Mucosa of stomach (tissue), 1 donor: Measurements from ENCODE around the gene MRPL12.

Source experiments
- H3K27me3 ChIP-seq: one replicate; pipeline ENCODE4 v1.7.0; 2013; ENCODE audit warnings: mild to moderate bottlenecking, low read length; ENCODE audit not compliant: control insufficient read depth, insufficient read depth
- H3K36me3 ChIP-seq: one replicate; pipeline ENCODE4 v1.7.0; 2013; ENCODE audit warnings: low read length; ENCODE audit not compliant: control insufficient read depth, insufficient read depth
- H3K4me1 ChIP-seq: one replicate; pipeline ENCODE4 v1.7.0; 2013; ENCODE audit warnings: mild to moderate bottlenecking, low read length; ENCODE audit not compliant: control insufficient read depth, insufficient read depth
- H3K4me3 ChIP-seq: one replicate; pipeline ENCODE4 v1.7.0; 2013; ENCODE audit warnings: low read length
- H3K9ac ChIP-seq: one replicate; pipeline ENCODE4 v1.7.0; 2013; ENCODE audit warnings: mild to moderate bottlenecking, low read length, moderate library complexity
- H3K9me3 ChIP-seq: one replicate; pipeline ENCODE4 v1.7.0; 2013; ENCODE audit warnings: mild to moderate bottlenecking, low read length, moderate library complexity; ENCODE audit not compliant: control insufficient read depth
- donor health status: Pancreatic carcinoma.

The MRPL12 gene

DNA sequence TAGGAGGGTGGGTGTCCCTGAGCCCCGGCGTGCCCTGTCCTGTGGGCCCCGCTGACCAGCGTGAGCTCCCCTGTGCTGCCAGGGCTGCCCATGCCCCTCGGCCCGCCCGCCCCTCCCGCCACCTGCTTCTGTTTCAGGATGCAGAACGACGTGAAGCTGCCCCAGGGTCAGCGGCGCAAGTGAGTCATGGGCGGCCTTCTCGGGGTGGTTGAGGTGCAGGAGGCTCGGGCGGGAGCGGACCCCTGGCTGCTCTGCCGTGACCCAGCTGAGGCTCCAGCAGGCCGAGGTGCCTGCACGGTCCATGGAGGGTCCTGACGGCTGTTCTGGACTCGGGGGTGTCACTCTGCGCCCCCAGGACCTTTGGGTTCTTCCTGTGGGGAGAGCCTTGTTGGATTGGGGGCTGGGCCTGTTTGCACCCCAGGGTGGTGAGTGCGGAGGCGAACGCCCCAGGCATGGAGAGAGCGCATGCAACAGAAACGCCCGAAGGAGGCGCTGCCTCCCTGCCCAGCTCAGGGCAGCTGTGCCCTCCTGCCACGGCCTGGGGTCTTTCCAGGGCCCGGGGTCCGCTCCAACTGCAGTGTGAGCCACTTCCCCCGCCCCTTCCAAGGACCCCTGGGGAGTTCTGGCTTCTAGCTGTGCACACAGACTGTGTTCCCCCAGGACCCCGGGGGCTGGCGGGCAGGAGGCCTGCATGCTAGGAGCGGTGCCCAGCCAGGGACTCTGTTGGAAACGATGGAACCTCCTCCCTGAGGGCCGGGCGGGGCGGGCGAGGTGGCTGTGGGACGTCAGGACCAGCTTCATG is 12.9 kb downstream of the MRPL12 start:
- Histone ChIP-seq H3K9me3 (no peaks in the 10 kb centered on the region), H3K27me3 (no peaks in the 10 kb centered on the region), H3K9ac (no peak overlapping the region), H3K36me3 (no peaks in the 10 kb centered on the region), H3K4me3 (no peak overlapping the region), H3K4me1 (peaks cover 27% of the 10 kb centered on the region)

DNA sequence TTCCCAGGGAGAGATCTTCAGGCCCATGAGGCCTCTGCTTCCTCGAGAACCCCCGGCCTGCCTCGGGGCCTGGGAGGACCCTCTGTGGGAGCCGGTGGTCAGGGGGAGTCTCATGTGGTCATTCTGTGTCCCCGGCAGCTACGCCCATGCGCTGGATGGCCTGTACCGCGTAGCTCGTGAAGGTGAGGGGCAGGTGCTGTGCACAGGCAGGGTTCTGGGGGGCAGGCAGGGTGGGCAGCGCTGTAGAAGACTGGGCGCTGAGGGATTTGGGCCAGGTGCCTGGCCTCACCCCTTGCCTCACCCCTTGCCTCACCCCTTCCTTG is 13.5 kb downstream of the MRPL12 start:
- no peaks in the 10 kb centered on the region for H3K36me3 ChIP-seq
- H3K4me1 ChIP-seq = peaks cover 22% of the 10 kb centered on the region
- H3K27me3 ChIP-seq = no peaks in the 10 kb centered on the region
- no peaks in the 10 kb centered on the region for H3K9me3 ChIP-seq
- H3K9ac ChIP-seq = no peak overlapping the region
- no peak overlapping the region for H3K4me3 ChIP-seq

DNA sequence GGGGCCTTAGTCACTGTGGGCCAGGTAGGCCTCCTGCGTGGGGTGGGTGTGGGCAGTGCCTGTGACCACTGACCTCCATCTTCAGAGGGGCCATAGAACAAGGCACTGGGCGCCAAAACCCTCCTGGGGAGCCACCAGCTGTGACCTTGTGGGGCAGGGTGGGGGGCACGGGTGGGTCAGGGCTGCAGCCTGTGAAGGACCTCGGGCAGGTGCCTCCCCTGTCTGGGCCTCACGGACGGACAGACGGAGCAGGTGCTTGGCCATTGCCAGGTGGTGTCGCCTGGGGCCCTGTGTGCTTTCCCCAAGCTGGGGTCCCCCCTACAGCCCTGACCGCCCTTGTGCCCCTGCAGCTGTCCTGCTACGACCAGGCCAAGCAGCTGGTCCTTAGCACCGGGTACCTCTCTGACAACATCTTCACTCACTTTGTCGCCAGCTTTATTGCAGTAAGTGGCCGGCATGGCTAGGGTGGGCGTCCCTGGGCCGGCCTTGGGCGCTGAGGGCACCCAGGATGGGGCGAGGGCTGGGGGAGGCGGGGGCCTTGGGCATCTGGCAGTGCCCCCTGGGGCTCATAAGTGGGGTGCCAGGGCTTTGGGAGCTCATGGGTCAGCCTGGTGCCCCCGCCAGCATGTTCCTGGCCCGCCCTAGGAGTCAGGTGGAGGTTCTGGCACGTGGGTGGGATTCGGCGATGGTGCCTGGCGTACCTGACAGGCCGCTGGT is 14.0 kb downstream of the MRPL12 start:
- H3K9ac ChIP-seq = no peak overlapping the region
- no peak overlapping the region for H3K4me3 ChIP-seq
- peaks cover 28% of the 10 kb centered on the region for H3K4me1 ChIP-seq
- no peaks in the 10 kb centered on the region for H3K27me3 ChIP-seq
- H3K36me3 ChIP-seq = no peaks in the 10 kb centered on the region
- no peaks in the 10 kb centered on the region for H3K9me3 ChIP-seq

DNA sequence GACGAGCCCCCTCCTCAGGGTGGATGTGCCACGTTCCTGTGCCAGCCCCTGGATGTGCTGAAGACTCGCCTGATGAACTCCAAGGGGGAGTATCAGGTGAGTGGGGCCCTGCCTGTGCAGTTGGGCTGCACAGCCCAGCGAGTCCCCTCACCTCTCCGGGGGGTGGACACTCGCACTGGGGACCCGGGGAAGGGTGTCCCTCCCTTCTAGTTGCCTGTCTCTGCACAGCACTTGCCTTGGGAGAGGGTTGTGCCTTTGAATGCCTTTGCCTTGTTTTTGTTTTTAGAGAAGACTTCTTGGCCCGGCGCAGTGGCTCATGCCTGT is 14.6 kb downstream of the MRPL12 start:
- H3K36me3 ChIP-seq = no peaks in the 10 kb centered on the region
- peaks cover 31% of the 10 kb centered on the region for H3K4me1 ChIP-seq
- H3K4me3 ChIP-seq = no peak overlapping the region
- H3K9ac ChIP-seq = no peak overlapping the region
- no peaks in the 10 kb centered on the region for H3K27me3 ChIP-seq
- no peaks in the 10 kb centered on the region for H3K9me3 ChIP-seq

DNA sequence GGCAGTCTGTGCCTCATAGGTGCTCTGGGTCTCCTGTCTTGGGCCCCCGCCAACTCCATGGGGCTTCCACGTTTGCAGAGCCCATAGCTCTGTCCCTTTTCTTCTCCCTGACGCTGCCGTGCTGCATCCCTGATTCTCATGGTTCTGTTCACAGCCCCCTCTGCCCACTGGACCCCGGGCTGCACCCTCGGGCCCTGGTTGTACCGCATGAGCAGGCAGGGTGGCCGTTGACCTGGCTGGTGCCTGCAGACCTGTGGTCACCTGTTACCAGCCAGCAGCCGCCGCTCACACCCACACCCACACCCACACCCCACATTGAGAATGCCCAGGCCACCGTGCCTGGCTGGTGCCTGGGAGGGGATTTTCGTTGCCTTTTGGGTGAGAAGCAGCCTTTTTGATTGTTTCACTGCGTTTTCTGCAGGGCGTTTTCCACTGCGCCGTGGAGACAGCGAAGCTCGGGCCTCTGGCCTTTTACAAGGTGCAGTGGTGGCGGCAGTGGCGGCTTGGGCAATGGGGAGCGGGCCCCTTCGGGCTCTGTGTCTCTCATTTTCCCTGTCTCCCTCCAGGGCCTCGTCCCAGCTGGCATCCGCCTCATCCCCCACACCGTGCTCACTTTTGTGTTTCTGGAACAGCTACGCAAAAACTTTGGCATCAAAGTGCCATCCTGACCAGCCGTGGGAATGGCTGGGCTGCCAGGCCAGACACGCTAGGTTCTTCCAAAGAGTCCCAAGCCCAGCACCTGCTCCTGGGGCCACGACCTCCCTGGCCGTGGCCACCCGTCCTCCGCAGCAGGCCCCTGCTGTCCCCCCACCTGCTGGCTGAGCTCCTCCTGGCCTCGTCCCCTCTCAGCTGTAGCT is 16.5 kb downstream of the MRPL12 start:
- Histone ChIP-seq H3K27me3 (no peaks in the 10 kb centered on the region), H3K9me3 (no peaks in the 10 kb centered on the region), H3K4me1 (peaks cover 28% of the 10 kb centered on the region), H3K4me3 (no peak overlapping the region), H3K9ac (no peak overlapping the region), H3K36me3 (no peaks in the 10 kb centered on the region)

DNA sequence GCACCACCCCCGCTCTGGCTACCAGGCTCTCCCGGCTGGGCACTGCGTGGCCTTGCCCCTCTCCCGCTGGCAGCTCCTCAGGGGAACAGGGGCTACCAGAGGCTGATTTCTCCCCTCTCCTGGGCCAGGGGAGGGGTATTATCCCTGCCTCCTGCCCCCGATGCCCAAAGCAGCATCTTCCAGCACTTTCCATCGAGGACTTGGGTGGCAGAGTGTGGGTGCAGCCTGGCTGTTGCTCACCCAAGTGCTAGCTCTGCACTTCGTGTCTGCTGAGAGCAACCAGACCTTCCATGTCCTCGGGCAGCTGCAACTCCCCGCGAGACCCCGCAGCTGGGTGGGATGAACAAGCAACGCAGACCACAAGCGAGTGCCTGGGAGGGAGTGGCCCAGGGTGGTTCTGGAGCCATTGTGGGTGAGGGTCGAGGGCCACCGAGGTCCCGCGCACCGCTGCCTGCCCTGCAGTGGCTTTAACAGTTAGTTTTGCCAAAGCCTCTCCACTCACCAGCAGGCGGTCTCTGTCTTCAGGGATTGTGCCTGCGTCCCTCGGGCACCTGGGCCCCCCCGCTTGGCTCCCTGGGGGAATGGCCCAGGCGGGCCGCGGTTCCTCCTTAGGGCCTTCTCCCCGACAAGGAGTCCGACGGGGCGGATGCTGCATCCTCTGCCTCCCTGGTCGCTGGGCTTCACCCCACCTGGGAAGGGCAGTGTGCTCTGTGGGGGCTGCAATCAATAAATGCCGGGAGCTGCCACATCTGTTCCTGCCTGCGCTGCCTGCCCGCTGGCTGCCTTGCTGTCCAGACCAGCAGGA is 17.3 kb downstream of the MRPL12 start:
- Histone ChIP-seq H3K4me1 (peaks cover 28% of the 10 kb centered on the region), H3K36me3 (no peaks in the 10 kb centered on the region), H3K9ac (no peak overlapping the region), H3K27me3 (no peaks in the 10 kb centered on the region), H3K9me3 (no peaks in the 10 kb centered on the region), H3K4me3 (no peak overlapping the region)

DNA sequence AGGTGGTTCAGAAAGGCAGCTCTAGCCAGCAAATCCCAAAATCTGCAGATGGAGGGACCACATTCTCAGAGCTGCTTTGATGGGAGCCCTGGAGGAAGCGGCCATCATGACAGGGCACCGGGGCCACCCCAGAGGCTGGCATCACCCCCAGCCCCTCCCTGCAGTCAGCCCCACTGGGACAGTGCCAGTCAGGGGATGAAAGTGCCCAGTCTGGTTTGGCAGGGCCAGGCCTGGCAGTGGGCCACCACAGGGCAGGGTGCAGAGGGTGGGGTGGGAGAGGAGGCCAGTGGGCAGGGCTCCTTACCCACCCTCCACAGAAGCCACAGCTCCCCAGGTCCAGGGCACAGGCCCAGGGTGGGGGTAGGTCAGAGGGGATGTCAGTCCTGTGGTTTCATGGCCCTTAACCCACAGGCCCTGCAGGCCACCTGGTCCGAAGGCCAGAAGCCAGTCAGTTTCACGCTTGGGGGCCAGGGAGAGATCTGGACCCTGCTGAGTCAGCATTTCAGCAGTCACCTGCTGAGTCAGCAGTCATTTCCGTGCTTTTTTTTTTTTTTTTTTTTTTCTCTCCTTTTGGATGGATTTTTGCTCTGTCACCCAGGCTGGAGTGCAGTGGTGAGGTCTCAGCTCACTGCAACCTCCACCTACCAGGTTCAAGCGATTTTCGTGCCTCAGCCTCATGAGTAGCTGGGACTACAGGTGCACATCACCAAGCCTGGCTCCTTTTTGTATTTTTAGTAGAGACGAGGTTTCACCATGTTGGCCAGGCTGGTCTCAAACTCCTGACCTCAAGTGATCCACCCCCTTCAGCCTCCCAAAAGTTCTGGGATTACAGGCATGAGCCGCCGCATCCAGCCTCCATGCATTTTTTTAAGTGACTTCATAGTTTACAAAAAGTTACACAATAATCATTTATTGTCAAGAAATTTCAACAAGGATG is 19.3 kb downstream of the MRPL12 start:
- Histone ChIP-seq H3K27me3 (no peaks in the 10 kb centered on the region), H3K4me1 (peaks cover 31% of the 10 kb centered on the region), H3K9ac (no peak overlapping the region)

DNA sequence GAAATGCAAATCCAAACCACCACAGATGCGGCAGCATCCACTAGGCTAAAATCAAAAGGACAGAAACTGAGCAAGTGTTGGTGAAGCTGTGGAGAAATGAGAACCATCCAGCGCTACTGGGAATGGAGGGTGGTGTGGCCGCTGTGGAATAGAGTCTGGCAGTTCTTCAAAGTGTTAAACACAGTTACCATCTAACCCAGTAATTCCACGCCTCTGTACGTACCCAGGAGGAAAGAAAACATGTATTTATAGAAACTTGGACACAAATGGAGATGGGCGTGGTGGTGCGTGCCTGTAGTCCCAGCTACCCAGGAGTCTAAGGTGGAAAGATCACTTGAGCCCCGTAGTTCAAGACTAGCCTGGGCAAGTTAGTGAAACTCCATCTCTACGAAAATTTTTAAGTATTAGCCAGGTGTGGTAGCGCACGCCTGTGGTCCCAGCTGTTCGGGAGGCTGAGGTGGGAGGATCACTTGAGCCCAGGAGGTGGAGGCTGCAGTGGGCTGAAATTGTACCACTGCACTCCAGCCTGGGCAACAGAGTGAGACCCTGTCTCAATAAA is 20.6 kb downstream of the MRPL12 start:
- Histone ChIP-seq H3K27me3 (no peaks in the 10 kb centered on the region), H3K4me3 (no peak overlapping the region), H3K9ac (no peak overlapping the region), H3K9me3 (no peaks in the 10 kb centered on the region), H3K4me1 (peaks cover 35% of the 10 kb centered on the region), H3K36me3 (no peaks in the 10 kb centered on the region)

More for the DNA sequence above, 19.3 kb downstream of the MRPL12 start:
- no peaks in the 10 kb centered on the region for H3K36me3 ChIP-seq
- no peak overlapping the region for H3K4me3 ChIP-seq
- no peaks in the 10 kb centered on the region for H3K9me3 ChIP-seq

DNA sequence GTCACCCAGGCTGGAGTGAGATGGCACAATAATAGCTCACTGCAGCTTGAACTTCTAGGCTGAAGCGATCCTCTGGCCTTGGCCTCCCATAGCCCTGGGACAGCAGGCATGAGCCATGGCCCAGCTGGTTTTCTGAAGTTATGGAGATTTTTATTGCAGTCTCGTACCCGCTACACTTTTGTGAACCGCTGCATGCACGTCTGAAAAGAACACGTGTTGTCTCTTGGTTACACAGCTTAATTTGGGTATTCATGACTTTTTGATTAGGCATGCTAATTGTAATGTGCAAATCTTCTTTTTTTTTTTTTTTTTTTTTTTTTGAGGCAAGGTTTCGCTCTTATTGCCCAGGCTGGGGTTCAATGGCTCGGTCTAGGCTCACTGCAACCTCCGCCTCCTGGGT is 22.3 kb downstream of the MRPL12 start:
- Histone ChIP-seq H3K36me3 (no peaks in the 10 kb centered on the region), H3K4me1 (peaks cover 35% of the 10 kb centered on the region), H3K27me3 (no peaks in the 10 kb centered on the region)

DNA sequence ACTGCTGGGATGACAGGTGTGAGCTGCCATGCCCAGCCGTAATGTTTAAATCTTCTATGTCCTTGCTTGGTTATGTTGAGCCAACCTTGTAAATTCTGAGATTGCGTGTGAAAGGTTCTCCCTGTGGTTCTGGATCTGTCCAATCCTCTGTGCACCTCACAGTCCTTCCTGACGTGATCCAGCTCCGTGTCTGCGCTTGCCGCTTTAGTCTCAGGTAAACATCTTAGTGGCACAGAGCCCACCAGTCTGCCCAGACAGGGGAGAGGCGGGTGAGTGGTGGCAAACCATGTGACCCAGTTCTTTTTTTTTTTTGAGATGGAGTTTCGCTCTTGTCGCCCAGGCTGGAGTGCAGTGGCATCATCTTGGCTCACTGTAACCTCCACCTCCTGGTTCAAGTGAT is 22.8 kb downstream of the MRPL12 start:
- H3K27me3 ChIP-seq = no peaks in the 10 kb centered on the region
- H3K4me3 ChIP-seq = no peak overlapping the region
- no peak overlapping the region for H3K9ac ChIP-seq
- peaks cover 35% of the 10 kb centered on the region for H3K4me1 ChIP-seq
- no peaks in the 10 kb centered on the region for H3K36me3 ChIP-seq
- H3K9me3 ChIP-seq = no peaks in the 10 kb centered on the region

More for the DNA sequence above, 22.3 kb downstream of the MRPL12 start:
- no peak overlapping the region for H3K4me3 ChIP-seq
- H3K9ac ChIP-seq = no peak overlapping the region
- H3K9me3 ChIP-seq = no peaks in the 10 kb centered on the region
